GM12873 (cell line): ENCODE results near the gene FOXD1.

Experiments
- TF ChIP-seq, protein P1 (sequence below): IDR thresholded peaks from 2 replicates; pipeline ENCODE4 v1.5.1; 2012; ENCODE audit warnings: low read depth, mild to moderate bottlenecking, moderate library complexity, low read length, control low read depth; ENCODE audit not compliant: insufficient read depth; ENCODE audit errors: missing control alignments

FOXD1 gene

DNA sequence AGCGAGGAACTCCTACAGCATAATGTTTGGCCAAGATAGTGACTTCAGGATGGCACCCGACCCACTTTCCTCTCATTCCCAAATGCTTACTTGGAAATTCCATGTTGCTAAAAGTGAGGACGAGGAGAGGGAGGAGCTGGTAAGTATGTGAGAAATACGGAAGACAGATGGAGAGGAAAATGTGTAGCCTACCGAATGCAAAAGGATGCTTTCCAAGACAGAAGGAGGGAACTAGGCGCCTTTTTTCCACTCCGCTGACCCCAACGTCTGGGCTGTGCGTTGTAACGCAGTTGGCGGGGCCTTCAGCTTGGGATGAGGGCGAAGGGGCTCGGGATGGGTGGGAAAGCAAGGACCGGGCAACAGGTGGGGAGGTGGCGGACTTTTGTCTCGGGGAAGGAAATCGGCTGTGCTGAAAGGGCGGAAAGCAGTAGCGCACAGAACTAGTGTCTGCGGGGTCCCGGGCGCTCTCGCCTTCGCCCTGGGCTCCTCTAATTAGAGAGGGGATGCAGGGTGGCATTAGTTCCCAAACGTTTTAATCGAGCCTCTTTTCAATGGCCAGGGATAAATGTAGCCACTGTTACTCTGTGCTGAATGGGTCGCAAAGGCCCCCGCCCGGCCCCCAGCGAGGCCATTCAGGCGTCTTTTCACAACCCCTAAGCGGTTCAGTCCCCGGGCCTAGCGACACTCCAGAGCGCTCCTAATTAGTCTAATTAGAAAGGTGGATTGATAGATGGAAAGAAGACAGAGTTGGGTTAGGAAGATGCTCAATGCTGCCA is 12.6 kb downstream of the FOXD1 start:
- TF ChIP-seq, protein P1, sequence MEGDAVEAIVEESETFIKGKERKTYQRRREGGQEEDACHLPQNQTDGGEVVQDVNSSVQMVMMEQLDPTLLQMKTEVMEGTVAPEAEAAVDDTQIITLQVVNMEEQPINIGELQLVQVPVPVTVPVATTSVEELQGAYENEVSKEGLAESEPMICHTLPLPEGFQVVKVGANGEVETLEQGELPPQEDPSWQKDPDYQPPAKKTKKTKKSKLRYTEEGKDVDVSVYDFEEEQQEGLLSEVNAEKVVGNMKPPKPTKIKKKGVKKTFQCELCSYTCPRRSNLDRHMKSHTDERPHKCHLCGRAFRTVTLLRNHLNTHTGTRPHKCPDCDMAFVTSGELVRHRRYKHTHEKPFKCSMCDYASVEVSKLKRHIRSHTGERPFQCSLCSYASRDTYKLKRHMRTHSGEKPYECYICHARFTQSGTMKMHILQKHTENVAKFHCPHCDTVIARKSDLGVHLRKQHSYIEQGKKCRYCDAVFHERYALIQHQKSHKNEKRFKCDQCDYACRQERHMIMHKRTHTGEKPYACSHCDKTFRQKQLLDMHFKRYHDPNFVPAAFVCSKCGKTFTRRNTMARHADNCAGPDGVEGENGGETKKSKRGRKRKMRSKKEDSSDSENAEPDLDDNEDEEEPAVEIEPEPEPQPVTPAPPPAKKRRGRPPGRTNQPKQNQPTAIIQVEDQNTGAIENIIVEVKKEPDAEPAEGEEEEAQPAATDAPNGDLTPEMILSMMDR = no peak

DNA sequence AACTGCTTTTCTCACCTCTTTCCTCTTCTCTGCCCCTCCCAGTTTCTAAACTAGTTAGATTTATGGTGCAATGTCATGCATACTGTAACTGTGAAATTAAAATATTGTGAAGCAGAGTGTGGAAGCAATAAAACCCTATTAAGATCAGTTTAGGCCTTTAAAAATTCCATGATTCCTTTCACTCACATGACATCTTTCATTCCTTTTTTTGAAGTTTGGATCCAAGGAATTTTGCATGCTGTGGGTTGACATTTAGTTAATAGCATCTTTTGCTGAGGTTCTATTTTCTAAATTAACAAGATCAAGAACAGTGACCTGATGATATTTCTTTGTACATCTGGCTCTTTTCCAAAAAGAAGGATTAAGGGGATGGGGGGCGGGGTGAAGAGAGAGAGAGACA is 13.7 kb downstream of the FOXD1 start:
- TF ChIP-seq, protein P1 = no peak

DNA sequence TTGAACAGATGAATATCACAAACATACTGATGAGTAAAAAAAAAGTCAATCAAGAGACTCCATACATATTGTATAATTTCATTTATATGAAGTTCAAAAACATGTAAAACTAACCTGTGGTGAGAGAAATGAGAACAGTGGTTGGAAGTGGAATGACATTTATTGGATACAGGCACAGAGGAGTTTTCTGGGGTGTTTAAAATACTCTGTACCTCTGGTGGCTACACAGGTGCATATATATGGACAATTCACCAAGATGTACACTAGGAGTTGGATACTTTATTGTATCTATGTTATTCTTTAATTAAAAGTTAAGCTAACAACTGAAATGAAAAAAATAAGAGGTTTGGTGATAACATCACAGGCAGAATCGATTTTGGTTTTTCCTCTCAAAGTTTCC is 14.1 kb downstream of the FOXD1 start:
- TF ChIP-seq, protein P1 = no peak

DNA sequence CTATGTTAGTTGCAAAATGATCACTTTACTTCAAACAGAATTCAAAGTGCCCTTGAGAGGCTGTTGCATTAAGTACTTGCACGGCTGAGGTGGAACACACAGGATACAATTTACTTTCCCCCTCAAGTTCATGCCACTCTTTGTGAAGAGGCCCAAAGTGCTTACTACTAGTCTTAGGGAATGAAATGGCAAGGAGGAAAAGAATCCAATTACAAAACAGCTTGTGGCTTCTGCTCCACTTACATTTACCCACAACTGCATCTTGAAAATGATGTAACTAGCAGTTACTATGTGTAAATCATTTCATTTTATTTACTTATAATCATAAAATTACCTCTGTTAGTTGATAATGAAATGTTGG is 14.6 kb downstream of the FOXD1 start:
- TF ChIP-seq, protein P1 = no peak

DNA sequence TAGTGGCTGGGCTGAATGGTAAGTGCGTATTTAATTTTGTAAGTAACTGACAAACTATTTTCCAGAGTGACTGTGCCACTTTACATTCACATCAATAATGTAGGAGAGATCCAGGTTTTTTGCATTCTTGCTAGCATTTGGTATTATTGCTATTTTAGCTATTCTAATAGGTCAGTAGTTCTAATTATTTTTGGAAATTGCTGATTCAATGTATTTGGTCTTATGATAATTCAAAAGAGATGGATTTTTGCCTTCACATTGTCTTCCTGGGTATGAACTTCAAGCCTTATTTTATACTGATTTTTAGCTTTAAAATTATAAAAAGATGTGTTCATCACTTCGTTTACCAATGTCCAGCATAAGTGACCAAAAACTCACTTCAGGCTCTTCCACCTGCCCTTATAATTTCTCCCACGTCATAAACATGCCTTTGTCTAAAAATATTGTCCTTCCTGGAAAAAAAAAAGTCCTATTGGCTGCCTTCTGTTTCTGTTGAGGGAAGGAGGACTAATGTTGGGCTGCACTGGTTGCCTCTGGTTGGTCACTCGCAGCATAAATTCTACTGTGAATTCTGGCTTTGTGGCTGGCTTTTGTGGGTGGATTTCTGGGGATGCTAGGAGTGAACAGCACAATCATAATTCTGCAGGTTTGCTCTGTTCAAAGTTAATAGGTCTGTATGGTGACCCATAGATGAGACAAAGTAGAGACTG is 15.2 kb downstream of the FOXD1 start:
- TF ChIP-seq, protein P1 = no peak

DNA sequence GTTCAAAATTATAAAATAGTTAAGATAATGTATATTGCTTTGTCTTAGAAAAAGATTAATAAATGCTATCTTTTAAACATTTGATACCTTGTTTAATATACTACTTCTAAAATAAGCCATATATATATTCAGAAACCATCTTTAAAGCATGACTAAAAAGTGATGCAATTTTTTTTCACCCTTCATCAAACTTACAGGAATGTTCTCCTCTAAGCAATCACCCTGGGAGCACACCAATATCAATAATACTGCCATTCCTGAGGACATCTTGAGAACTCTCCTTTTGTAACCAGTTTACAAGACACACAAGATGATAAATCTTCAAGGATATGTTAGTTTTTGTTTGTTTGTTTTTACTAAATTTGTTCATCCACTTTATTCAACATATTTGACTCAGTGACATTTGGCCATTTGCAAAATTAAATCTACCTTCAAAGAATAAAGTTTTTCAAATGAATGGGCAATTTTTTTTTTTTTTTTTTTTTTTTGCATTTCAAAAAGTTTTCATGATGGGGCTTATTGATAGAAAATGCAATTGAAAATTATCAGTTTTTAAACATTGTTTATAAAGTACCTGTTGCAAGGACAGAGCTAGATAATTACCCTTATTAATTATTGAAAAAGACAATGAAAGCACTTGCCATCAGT is 17.2 kb downstream of the FOXD1 start:
- TF ChIP-seq, protein P1 = no peak

DNA sequence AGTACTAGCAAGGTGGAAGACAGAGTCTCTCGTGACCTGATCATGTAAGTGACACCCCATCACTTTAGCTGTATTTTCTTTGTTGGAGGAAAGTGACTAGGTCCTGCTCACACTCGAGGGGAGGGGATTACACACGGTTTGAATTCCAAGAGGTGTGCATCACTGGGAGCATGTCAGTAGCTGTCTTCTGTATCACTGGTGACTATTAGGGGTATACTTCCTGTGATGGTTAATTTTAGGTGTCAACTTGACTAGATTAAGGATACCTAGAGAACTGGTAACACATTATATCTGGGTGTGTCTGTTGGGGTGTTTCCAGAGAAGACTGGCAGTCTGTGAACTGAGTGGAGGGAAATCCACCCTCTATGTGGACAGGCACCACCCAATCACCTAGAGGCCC is 22.5 kb downstream of the FOXD1 start:
- TF ChIP-seq, protein P1 = no peak
